ENCODE data around the gene ARHGAP20.

Gene ARHGAP20

DNA sequence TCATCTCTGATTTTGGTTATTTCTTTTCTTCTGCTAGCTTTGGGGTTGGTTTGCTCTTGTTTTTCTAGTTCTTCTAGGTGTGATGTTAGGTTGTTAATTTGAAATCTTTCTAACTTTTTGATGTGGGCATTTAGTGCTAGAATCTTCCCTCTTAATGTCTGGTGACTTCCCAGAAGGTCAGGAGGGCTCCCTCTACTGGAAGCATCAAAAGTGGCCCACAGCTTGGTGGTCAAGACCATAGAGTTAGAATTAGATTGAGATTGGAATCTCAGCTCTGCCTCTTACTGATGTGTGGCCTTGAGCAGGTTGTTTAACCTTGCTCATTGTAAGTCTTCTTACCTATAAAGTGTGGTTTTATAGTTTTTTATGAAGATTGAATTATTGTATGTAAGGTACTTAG, 183.2 kb downstream of the ARHGAP20 start:
- Histone ChIP-seq H2BK15ac (ENCODE audit: low read length) (no peak overlapping the region), H2AK5ac (ENCODE audit: low read depth, low read length) (no peak overlapping the region), H3K9me3 (replicated peaks in 1 of 2; ENCODE audit: control insufficient read depth in 2 of 2, insufficient read depth in 1 of 2, low read depth in 1 of 2, low read length in 2 of 2) (no peaks in the 10 kb centered on the region), H3K4me1 (ENCODE audit: control insufficient read depth in 2 of 2, insufficient read depth in 1 of 2, low read depth in 1 of 2, low read length in 2 of 2) (no peaks in the 10 kb centered on the region), H3K27me3 (ENCODE audit: control insufficient read depth in 3 of 3, insufficient read depth in 3 of 3, low read depth in 1 of 3, low read length in 3 of 3) (no peaks in the 10 kb centered on the region), H4K91ac (ENCODE audit: low read depth, low read length, poor library complexity) (no peak overlapping the region), H3K79me1 (ENCODE audit: low read depth, low read length) (no peaks in the 10 kb centered on the region), H3K9ac (ENCODE audit: low read depth, low read length, poor library complexity) (no peak overlapping the region), H3K4ac (ENCODE audit: low read length) (no peak overlapping the region), H3K27ac (replicated peaks; ENCODE audit: low read length) (no peak overlapping the region), H3K4me3 (ENCODE audit: low read length in 2 of 2) (no peak overlapping the region), H3K18ac (ENCODE audit: low read length) (no peak overlapping the region), H2BK12ac (ENCODE audit: low read length) (no peak overlapping the region), H2BK5ac (ENCODE audit: low read length) (no peak overlapping the region), H3K4me2 (ENCODE audit: insufficient read depth, low read length, poor library complexity, severe bottlenecking) (no peak overlapping the region), H3K36me3 (replicated peaks in 1 of 2; ENCODE audit: control insufficient read depth in 2 of 2, insufficient read depth in 2 of 2, low read length in 2 of 2) (no peaks in the 10 kb centered on the region), H4K8ac (ENCODE audit: low read depth, low read length) (no peak overlapping the region), H3K14ac (ENCODE audit: low read length) (no peak overlapping the region), H2AFZ (ENCODE audit: low read length) (no peak overlapping the region), H2BK120ac (ENCODE audit: low read depth, low read length) (no peak overlapping the region), H3K23ac (ENCODE audit: low read depth, low read length, poor library complexity) (no peak overlapping the region)
- DNase-seq (ENCODE audit: low spot score), result no peak

DNA sequence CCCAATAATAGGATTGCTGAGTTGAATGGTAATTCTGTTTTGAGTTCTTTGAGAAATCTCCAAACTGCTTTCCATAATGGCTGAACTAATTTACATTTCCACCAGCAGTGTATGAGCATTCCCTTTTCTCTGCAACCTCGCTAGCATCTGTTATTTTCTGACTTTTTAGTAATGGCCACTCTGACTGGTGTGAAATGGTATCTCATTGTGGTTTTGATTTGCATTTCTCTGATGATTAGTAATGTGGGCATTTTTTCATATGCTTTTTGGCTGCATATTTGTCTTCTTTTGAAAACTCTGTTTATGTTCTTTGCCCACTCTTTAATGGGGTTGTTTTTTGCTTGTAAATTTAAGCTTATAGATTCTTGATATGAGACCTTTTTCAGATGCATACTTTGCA, 185.1 kb downstream of the ARHGAP20 start:
- Histone ChIP-seq H3K27ac (replicated peaks; ENCODE audit: low read length) (no peak overlapping the region), H3K14ac (ENCODE audit: low read length) (no peak overlapping the region), H3K4me1 (ENCODE audit: control insufficient read depth in 2 of 2, insufficient read depth in 1 of 2, low read depth in 1 of 2, low read length in 2 of 2) (no peaks in the 10 kb centered on the region), H2BK120ac (ENCODE audit: low read depth, low read length) (no peak overlapping the region), H2BK15ac (ENCODE audit: low read length) (no peak overlapping the region), H3K27me3 (ENCODE audit: control insufficient read depth in 3 of 3, insufficient read depth in 3 of 3, low read depth in 1 of 3, low read length in 3 of 3) (no peaks in the 10 kb centered on the region), H4K91ac (ENCODE audit: low read depth, low read length, poor library complexity) (no peak overlapping the region), H3K9me3 (replicated peaks in 1 of 2; ENCODE audit: control insufficient read depth in 2 of 2, insufficient read depth in 1 of 2, low read depth in 1 of 2, low read length in 2 of 2) (no peaks in the 10 kb centered on the region), H3K18ac (ENCODE audit: low read length) (no peak overlapping the region), H3K79me1 (ENCODE audit: low read depth, low read length) (no peaks in the 10 kb centered on the region), H2BK12ac (ENCODE audit: low read length) (no peak overlapping the region), H3K36me3 (replicated peaks in 1 of 2; ENCODE audit: control insufficient read depth in 2 of 2, insufficient read depth in 2 of 2, low read length in 2 of 2) (no peaks in the 10 kb centered on the region), H3K23ac (ENCODE audit: low read depth, low read length, poor library complexity) (no peak overlapping the region), H2AK5ac (ENCODE audit: low read depth, low read length) (no peak overlapping the region), H3K9ac (ENCODE audit: low read depth, low read length, poor library complexity) (no peak overlapping the region), H4K8ac (ENCODE audit: low read depth, low read length) (no peak overlapping the region), H3K4me3 (ENCODE audit: low read length in 2 of 2) (no peak overlapping the region), H2BK5ac (ENCODE audit: low read length) (no peak overlapping the region), H2AFZ (ENCODE audit: low read length) (no peak overlapping the region), H3K4me2 (ENCODE audit: insufficient read depth, low read length, poor library complexity, severe bottlenecking) (no peak overlapping the region), H3K4ac (ENCODE audit: low read length) (no peak overlapping the region)
- DNase-seq (ENCODE audit: low spot score), result no peak
- WGBS, 2 donors (ENCODE audit: extremely low coverage in 2 of 2, insufficient read length in 2 of 2, insufficient replicate concordance in 1 of 2), result no CpG with 5 or more reads among the region's 1 CpG
